Vagina (tissue), 2 donors: Measurements from ENCODE around the gene TCAIM.

Experiments used
- POLR2A ChIP-seq, 2 donors: fragments of 450-650 bp; IDR thresholded peaks; one replicate each; pipeline ENCODE4 v1.6.1; 2017; ENCODE audit warnings: antibody characterized with exemption in 2 of 2, mild to moderate bottlenecking in 2 of 2, moderate library complexity in 2 of 2
- TF ChIP-seq, protein P1 (sequence below), 3 experiments: fragments of 450-650 bp in 2 of 3; fragments of 200-600 bp in 1 of 3; sonication (generic) in 1 of 3; IDR thresholded peaks; one replicate each; pipeline ENCODE4 v1.5.1; 2017 to 2019; ENCODE audit warnings: antibody characterized with exemption in 3 of 3, mild to moderate bottlenecking in 2 of 3, moderate library complexity in 2 of 3

DNA sequence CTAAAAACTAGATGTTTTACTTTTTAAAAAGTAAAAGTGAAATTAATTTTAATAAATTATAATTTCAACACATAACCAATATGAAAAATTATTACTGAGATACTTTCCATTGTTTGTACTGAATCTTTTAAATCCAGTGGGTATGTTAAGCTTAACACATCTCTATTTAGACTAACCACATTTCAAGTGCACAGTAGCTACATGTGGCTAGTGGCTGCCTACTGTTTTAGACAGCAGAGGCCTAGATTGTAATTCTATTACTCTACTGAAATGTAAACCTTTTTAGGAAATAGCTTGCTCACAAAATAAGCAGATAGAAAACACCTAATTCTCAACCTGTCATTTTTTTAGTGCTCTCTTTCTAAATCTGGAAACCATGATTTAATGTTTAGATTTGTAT, 4.9 kb downstream of the TCAIM start:
- TF ChIP-seq, protein P1, sequence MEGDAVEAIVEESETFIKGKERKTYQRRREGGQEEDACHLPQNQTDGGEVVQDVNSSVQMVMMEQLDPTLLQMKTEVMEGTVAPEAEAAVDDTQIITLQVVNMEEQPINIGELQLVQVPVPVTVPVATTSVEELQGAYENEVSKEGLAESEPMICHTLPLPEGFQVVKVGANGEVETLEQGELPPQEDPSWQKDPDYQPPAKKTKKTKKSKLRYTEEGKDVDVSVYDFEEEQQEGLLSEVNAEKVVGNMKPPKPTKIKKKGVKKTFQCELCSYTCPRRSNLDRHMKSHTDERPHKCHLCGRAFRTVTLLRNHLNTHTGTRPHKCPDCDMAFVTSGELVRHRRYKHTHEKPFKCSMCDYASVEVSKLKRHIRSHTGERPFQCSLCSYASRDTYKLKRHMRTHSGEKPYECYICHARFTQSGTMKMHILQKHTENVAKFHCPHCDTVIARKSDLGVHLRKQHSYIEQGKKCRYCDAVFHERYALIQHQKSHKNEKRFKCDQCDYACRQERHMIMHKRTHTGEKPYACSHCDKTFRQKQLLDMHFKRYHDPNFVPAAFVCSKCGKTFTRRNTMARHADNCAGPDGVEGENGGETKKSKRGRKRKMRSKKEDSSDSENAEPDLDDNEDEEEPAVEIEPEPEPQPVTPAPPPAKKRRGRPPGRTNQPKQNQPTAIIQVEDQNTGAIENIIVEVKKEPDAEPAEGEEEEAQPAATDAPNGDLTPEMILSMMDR (IDR thresholded peaks at IDR 0.05): no peak
- no peak for TF ChIP-seq POLR2A (IDR thresholded peaks at IDR 0.05)
